ENCODE results near the gene QSER1. TPM values are rescaled to one million over a fixed set of nuclear protein-coding genes. Genes with fewer than 3 reads are reported as not detected.
"Not testable (repeated sequence)": the region's sequence is repeated elsewhere in the genome, so short reads cannot be mapped to it uniquely, and the experiment has no call there.

The QSER1 gene
- total RNA-seq, 1 donor from 2014 or later = 13.3 TPM

GRCh38 chr11:32931606-32932005 is 39.0 kb downstream of the QSER1 start:
- intact Hi-C loops (cut with micrococcal nuclease) = no loop called here

- intact Hi-C loops (cut with micrococcal nuclease) = no loop called here
These were observed 39.6 kb downstream of the QSER1 start for GRCh38 chr11:32932196-32932595.

GRCh38 chr11:32935462-32936029 is 42.9 kb downstream of the QSER1 start:
- intact Hi-C loops (cut with micrococcal nuclease) = no loop called here

- intact Hi-C loops (cut with micrococcal nuclease) = not testable (repeated sequence)
These were observed 43.6 kb downstream of the QSER1 start for GRCh38 chr11:32936178-32936577.

GRCh38 chr11:32937283-32937682 is 44.7 kb downstream of the QSER1 start:
- intact Hi-C loops (cut with micrococcal nuclease) = not testable (repeated sequence)

GRCh38 chr11:32939046-32939445 is 46.4 kb downstream of the QSER1 start:
- intact Hi-C loops (cut with micrococcal nuclease) = no loop called here

- intact Hi-C loops (cut with micrococcal nuclease) = no loop called here
These were observed 47.3 kb downstream of the QSER1 start for GRCh38 chr11:32939866-32940265.

- intact Hi-C loops (cut with micrococcal nuclease) = no loop called here
These were observed 48.3 kb downstream of the QSER1 start for GRCh38 chr11:32940865-32941264.

- intact Hi-C loops (cut with micrococcal nuclease) = no loop called here
These were observed 55.4 kb downstream of the QSER1 start for GRCh38 chr11:32947978-32948377.

GRCh38 chr11:32949739-32950138 is 57.1 kb downstream of the QSER1 start:
- intact Hi-C loops (cut with micrococcal nuclease) = no loop called here

GRCh38 chr11:32952421-32952820 is 59.8 kb downstream of the QSER1 start:
- intact Hi-C loops (cut with micrococcal nuclease) = no loop called here

GRCh38 chr11:32953700-32954099 is 61.1 kb downstream of the QSER1 start:
- intact Hi-C loops (cut with micrococcal nuclease) = no loop called here

GRCh38 chr11:32960553-32961164 is 68.0 kb downstream of the QSER1 start:
- intact Hi-C loops (cut with micrococcal nuclease) = loop anchor here (1.0 to 5.0 kb wide), 8 partner anchors 51 to 369 kb away; partner anchors contain the start of genes CSTF3 and HIPK3

GRCh38 chr11:32962016-32962415 is 69.4 kb downstream of the QSER1 start:
- intact Hi-C loops (cut with micrococcal nuclease) = loop anchor here (5.0 kb wide), 1 partner anchor 295 kb away; the partner anchor contains the start of gene HIPK3

- intact Hi-C loops (cut with micrococcal nuclease) = loop anchor here (5.0 kb wide), 1 partner anchor 294 kb away; the partner anchor contains the start of gene HIPK3
These were observed 71.1 kb downstream of the QSER1 start for GRCh38 chr11:32963721-32964120.

GRCh38 chr11:32968541-32968940 is 75.9 kb downstream of the QSER1 start:
- intact Hi-C loops (cut with micrococcal nuclease) = no loop called here

- intact Hi-C loops (cut with micrococcal nuclease) = not testable (repeated sequence)
These were observed 79.6 kb downstream of the QSER1 start for GRCh38 chr11:32972233-32972632.

- intact Hi-C loops (cut with micrococcal nuclease) = no loop called here
These were observed 80.2 kb downstream of the QSER1 start for GRCh38 chr11:32972781-32973180.

GRCh38 chr11:32982626-32983025 is 90.0 kb downstream of the QSER1 start:
- intact Hi-C loops (cut with micrococcal nuclease) = no loop called here

- intact Hi-C loops (cut with micrococcal nuclease) = no loop called here
These were observed 90.9 kb downstream of the QSER1 start for GRCh38 chr11:32983506-32983905.

GRCh38 chr11:32985600-32985999 is 93.0 kb downstream of the QSER1 start:
- intact Hi-C loops (cut with micrococcal nuclease) = no loop called here

- intact Hi-C loops (cut with micrococcal nuclease) = no loop called here
These were observed 95.2 kb downstream of the QSER1 start for GRCh38 chr11:32987851-32988250.

- intact Hi-C loops (cut with micrococcal nuclease) = loop anchor here (2.0 kb wide), 1 partner anchor 20 kb away; no protein-coding TSS in a partner anchor
These were observed 97.9 kb downstream of the QSER1 start for GRCh38 chr11:32990481-32990880.
